K562 treated with DMSO at 1 percent for 24 hours (cell line): ENCODE results near the gene PRDX1. TPM values are rescaled to one million over a fixed set of nuclear protein-coding genes. Genes with fewer than 3 reads are reported as not detected.

Experiments used
- total RNA-seq: library from RNA; unstranded; fragments of 300-600 nt; gene quantifications from 2 replicates; pipeline ENCODE4 v1.2.3, GENCODE V29; 2022; ENCODE audit warnings: low read depth; ENCODE audit not compliant: insufficient read depth

The PRDX1 gene
- total RNA-seq: 737 and 823 TPM in 2 replicates

GRCh38 chr1:45521413-45522323, at the start of gene PRDX1:
TSS of gene PRDX1 (minus strand) at chr1:45521884. CDS start at chr1:45519043, 2,841 bp downstream.

GRCh38 chr1:45550401-45551351, 29.0 kb upstream of the PRDX1 start, which contains the start of gene AKR1A1:
TSS of gene AKR1A1 (plus strand) at chr1:45550826. CDS start at chr1:45561795, 10,969 bp downstream.

GRCh38 chr1:45490626-45491486, 30.8 kb downstream of the PRDX1 start, which contains the start of gene TESK2:
TSS of gene TESK2 (minus strand) at chr1:45491163. CDS start at chr1:45457785, 33,378 bp downstream.

Other genes starting within 250 kb of the PRDX1 start
- gene HPDL, start 195.0 kb downstream of the PRDX1 start, total RNA-seq: 0.69 TPM in 1 of 2 replicates, not detected in the other
- 17.6 and 18.3 TPM in 2 replicates for gene TOE1, start 181.7 kb downstream of the PRDX1 start, total RNA-seq
- 24.1 and 30.7 TPM in 2 replicates for gene MUTYH, start 181.4 kb downstream of the PRDX1 start, total RNA-seq
- gene TESK2, start 30.7 kb downstream of the PRDX1 start, total RNA-seq: 12.4 and 13.0 TPM in 2 replicates
- 7.2 and 8.5 TPM in 2 replicates for gene CCDC163, start 21.8 kb downstream of the PRDX1 start, total RNA-seq
- 4.0 and 4.7 TPM in 2 replicates for gene MMACHC, start 21.6 kb downstream of the PRDX1 start, total RNA-seq
- gene AKR1A1, start 28.9 kb upstream of the PRDX1 start, total RNA-seq: 191 and 214 TPM in 2 replicates
- gene NASP, start 62.2 kb upstream of the PRDX1 start, total RNA-seq: 260 and 278 TPM in 2 replicates
- gene CCDC17, start 102.2 kb upstream of the PRDX1 start, total RNA-seq: 2.1 and 2.4 TPM in 2 replicates
- 46.2 and 52.6 TPM in 2 replicates for gene GPBP1L1, start 164.6 kb upstream of the PRDX1 start, total RNA-seq
- 39.4 and 42.7 TPM in 2 replicates for gene TMEM69, start 166.3 kb upstream of the PRDX1 start, total RNA-seq
- 7.1 and 7.8 TPM in 2 replicates for gene IPP, start 228.8 kb upstream of the PRDX1 start, total RNA-seq